IPS-18a (cell line): ENCODE results near the gene SORCS2.

Source experiments
- H3K27ac ChIP-seq: one replicate; pipeline ENCODE4 v1.5.1; 2013; ENCODE audit warnings: low read length
- H3K27me3 ChIP-seq: one replicate; pipeline ENCODE4 v1.6.1; 2013; ENCODE audit warnings: mild to moderate bottlenecking, low read length; ENCODE audit not compliant: control insufficient read depth, insufficient read depth
- H3K36me3 ChIP-seq: one replicate; pipeline ENCODE4 v1.6.1; 2013; ENCODE audit warnings: low read depth, low read length; ENCODE audit not compliant: control insufficient read depth
- H3K4me1 ChIP-seq: one replicate; pipeline ENCODE4 v1.6.1; 2013; ENCODE audit warnings: low read depth, low read length; ENCODE audit not compliant: control insufficient read depth
- H3K4me3 ChIP-seq: one replicate; pipeline ENCODE4 v1.5.1; 2013; ENCODE audit warnings: low read length
- H3K9ac ChIP-seq: one replicate; pipeline ENCODE4 v1.6.1; 2013; ENCODE audit warnings: mild to moderate bottlenecking, low read length, moderate library complexity
- H3K9me3 ChIP-seq: one replicate; pipeline ENCODE4 v1.6.1; 2013; ENCODE audit warnings: low read depth, low read length; ENCODE audit not compliant: control insufficient read depth

SORCS2 gene

DNA sequence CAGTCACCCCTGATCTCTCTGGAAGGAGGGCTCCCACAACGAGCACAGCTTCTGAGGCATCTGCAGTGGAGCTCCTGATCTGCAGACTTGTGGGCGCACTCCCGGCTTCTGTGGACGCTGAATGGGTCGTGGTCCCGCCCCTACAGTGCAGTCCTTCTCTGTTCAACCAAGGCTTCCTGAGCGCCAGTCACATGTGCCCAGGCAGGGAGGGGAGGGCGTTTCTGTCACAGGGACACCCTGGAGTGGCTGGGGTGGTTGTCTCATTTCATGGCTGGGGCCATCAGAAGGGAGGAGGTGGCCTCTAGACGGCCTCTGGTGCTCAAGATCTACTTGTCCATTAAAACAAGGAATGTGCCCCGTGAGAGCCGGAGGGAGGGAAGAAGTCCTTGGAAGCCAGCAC lies 309.5 kb downstream of the SORCS2 start:
- Histone ChIP-seq H3K4me3 (no peak overlapping the region), H3K9ac (no peak overlapping the region), H3K36me3 (no peaks in the 10 kb centered on the region), H3K27me3 (no peaks in the 10 kb centered on the region), H3K4me1 (no peaks in the 10 kb centered on the region), H3K27ac (no peak overlapping the region), H3K9me3 (no peaks in the 10 kb centered on the region)

DNA sequence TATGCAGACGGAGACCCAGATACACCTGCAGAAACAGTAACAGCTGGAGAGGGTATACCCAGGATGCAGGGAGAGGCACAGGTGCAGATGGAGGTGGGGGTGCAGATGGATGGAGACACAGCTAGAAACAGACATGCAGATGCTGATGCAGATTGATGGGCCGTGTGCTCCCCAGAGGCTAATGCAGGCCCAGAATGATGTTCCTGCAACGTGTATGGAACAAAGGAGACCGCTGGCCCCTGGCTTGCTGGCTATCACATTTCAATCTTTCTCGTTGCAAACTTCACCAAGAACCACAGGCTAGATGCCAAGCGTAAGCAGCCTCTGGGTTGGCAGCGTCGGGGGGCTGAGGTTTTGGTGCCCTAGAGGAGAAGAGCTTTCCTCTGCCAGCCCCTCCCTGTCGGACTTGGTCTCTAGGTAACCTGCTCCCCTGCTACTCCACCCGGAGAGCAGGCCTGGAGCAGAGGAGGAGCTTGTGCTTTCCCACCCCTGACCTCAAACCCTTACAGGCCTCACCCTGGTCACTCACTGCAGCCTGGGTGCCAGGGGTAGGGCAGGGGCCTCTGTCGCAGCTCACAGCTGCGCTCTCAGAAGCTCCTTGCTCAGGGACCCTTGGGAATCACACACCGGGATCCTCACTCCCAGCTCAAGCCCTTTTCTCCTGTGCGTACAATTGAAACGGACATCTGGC lies 311.4 kb downstream of the SORCS2 start:
- Histone ChIP-seq H3K27ac (no peak overlapping the region), H3K36me3 (no peaks in the 10 kb centered on the region), H3K4me3 (no peak overlapping the region), H3K27me3 (no peaks in the 10 kb centered on the region), H3K9me3 (no peaks in the 10 kb centered on the region), H3K9ac (no peak overlapping the region), H3K4me1 (no peaks in the 10 kb centered on the region)

DNA sequence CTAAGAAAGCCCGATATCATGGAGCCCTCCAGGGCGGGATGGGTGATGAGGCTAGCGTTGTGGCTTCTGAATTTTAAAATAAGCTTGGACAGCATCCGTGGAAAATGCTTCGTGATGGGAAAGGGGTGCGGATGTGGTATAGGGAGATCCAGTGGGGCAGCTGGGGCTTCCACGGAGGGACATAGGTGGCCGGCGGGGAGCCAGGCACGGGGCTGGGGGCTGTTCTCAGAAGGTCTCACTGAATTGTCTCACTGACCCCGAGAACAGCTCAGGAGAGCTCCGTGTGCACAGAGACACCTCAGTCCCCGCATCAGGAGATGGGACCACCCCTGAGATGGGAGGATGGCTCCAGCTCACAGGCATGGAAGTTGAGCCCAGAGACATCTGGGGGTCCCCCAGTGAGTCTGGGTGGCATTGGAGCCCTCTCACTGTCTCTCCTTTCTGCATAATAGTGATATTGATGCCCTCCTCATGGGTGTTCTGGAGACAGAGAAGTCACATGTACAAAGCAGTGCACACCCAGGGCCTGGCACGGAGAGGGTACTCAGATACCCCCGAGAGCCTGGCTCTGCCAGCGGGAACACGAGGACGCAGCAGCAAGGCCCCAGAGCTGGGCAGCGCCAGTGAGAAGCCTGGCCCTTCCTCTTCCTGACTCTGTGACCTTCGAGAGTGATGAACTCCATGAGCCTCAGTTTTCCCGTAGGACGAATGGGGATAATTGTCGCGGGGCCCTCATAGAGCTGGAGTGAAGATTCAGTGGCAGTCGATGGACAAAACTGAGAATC lies 313.0 kb downstream of the SORCS2 start:
- Histone ChIP-seq H3K9ac (no peak overlapping the region), H3K4me1 (no peaks in the 10 kb centered on the region)

DNA sequence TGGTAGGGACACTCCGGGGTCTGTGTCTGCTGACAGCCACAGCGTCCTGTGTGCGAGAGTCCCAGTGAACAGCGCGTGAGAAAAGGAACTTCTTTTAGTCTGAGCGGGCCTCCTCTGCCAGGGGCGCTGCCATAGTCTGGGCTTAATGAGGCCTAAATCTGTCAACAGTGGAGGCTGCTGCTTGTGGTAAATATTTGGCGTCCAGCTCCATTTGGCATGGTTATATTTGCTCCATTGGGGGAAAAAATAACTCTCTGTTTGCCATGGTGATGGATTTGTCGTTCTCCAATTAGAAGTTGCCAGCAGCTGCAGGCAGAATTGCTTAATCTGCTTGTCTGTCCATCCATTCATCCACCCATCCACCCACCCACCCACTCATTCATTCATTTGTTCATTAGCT lies 313.8 kb downstream of the SORCS2 start:
- Histone ChIP-seq H3K4me1 (no peaks in the 10 kb centered on the region), H3K27ac (no peak overlapping the region), H3K36me3 (no peaks in the 10 kb centered on the region), H3K4me3 (no peak overlapping the region), H3K9me3 (no peaks in the 10 kb centered on the region), H3K27me3 (no peaks in the 10 kb centered on the region), H3K9ac (no peak overlapping the region)

More for the DNA sequence above, 313.0 kb downstream of the SORCS2 start:
- Histone ChIP-seq H3K4me3 (no peak overlapping the region), H3K27me3 (no peaks in the 10 kb centered on the region), H3K9me3 (no peaks in the 10 kb centered on the region), H3K27ac (no peak overlapping the region), H3K36me3 (no peaks in the 10 kb centered on the region)

DNA sequence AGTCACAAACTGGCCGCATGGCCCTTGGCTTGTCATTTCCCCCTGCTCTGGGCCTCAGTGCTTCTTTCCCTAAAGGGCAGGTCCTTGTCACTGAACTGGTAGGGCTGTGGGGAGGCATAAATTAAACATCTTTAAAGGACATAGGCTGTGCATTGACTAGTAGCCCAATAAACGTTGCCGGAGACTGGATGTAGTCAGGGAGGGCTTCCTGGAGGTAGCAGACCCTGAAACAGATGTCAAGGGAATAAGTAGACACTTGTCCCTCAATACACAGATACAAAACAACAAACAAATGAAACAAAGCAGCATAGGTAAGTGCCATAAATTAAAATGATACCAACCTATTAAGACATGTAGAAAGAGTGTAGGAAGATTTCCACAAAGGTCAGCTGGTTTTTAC lies 314.2 kb downstream of the SORCS2 start:
- Histone ChIP-seq H3K9me3 (no peaks in the 10 kb centered on the region), H3K9ac (no peak overlapping the region), H3K4me3 (no peak overlapping the region), H3K27ac (no peak overlapping the region), H3K4me1 (no peaks in the 10 kb centered on the region), H3K27me3 (no peaks in the 10 kb centered on the region), H3K36me3 (no peaks in the 10 kb centered on the region)

DNA sequence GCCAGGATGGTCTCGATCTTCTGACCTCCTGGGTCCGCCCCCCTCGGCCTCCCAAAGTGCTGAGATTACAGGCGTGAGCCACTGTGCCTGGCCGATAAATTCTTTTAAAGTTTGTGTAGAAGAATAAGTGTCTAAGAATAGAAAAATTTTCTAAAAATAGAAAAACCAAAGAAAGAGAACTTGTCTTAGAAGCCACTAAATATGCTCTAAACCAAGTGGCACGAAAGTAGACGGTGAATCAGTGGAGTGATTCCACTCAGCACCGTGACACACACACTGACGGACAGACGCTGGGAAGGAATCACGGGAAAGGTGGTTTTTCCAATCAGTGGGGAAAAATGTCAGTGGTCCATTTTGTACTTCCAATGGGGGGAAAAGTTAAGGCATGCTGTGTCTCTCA lies 315.0 kb downstream of the SORCS2 start:
- H3K27me3 ChIP-seq, result no peaks in the 10 kb centered on the region
- no peak overlapping the region for H3K4me3 ChIP-seq
- H3K36me3 ChIP-seq, result no peaks in the 10 kb centered on the region
- H3K4me1 ChIP-seq, result no peaks in the 10 kb centered on the region
- no peak overlapping the region for H3K27ac ChIP-seq
- H3K9ac ChIP-seq, result no peak overlapping the region
- no peaks in the 10 kb centered on the region for H3K9me3 ChIP-seq

DNA sequence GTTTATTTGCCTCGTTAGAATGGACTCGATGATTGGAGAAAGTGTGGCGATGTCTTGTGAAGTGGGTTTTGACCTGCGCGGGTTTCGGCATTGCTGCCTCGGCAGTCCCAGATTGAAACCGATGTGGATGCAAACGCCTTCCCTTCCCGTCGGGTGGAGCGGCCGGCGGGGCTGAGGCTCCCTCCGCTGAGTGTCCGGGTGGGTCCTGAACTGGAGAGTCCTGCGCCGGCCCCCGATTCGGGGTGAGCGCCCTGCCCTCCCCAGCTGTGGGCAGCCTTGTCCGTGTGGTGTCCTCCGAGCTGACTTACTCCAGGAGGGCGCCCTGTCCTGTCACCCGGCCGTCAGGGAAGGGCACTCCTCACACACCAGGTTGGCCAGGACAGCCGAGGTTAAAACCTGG lies 317.7 kb downstream of the SORCS2 start:
- H3K27ac ChIP-seq, result no peak overlapping the region
- H3K4me3 ChIP-seq, result no peak overlapping the region
- H3K27me3 ChIP-seq, result no peaks in the 10 kb centered on the region
- no peak overlapping the region for H3K9ac ChIP-seq
- no peaks in the 10 kb centered on the region for H3K4me1 ChIP-seq
- H3K9me3 ChIP-seq, result no peaks in the 10 kb centered on the region
- H3K36me3 ChIP-seq, result no peaks in the 10 kb centered on the region

DNA sequence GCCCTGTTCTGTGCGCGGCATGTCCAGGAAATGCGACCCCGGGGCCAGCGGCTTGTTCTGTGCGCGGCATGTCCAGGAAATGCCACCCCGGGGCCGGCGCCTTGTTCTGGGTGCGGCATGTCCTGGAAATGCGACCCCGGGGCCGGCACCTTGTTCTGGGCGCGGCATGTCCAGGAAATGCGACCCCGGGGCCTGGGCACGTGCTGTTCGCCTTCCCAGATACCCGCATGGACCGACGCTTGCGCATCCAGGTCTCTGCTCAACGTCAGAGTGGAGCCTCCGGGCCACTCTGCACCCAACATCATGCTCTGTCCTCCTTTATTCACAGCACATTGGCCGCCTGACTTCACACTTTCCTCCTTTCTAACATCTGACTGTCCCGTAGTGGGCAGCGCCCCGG lies 318.2 kb downstream of the SORCS2 start:
- Histone ChIP-seq H3K4me1 (no peaks in the 10 kb centered on the region), H3K36me3 (no peaks in the 10 kb centered on the region), H3K4me3 (no peak overlapping the region), H3K27ac (no peak overlapping the region), H3K9me3 (no peaks in the 10 kb centered on the region), H3K27me3 (no peaks in the 10 kb centered on the region), H3K9ac (no peak overlapping the region)

DNA sequence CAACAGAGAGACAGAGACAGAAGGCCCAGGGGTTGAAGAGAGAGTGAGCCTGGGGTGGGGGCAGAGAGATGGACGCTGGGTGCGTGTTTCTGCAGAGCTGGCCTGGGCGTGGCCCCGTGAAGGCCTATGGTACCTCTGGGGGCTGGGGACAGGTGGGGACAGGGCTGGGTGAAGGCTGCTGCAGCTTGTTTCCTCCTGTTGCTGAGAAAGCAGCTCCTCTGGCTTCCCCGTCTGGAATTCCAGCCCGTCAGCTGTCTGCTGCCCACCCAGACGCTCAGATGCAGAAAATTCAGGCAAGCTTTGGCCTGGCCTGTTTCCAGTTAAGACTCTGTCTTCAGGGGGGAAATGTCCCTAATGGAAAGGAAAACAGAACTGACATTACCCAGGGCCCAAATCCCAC lies 319.2 kb downstream of the SORCS2 start:
- H3K27me3 ChIP-seq, result no peaks in the 10 kb centered on the region
- no peaks in the 10 kb centered on the region for H3K9me3 ChIP-seq
- H3K9ac ChIP-seq, result no peak overlapping the region
- no peak overlapping the region for H3K4me3 ChIP-seq
- H3K4me1 ChIP-seq, result no peaks in the 10 kb centered on the region
- no peaks in the 10 kb centered on the region for H3K36me3 ChIP-seq
- no peak overlapping the region for H3K27ac ChIP-seq

DNA sequence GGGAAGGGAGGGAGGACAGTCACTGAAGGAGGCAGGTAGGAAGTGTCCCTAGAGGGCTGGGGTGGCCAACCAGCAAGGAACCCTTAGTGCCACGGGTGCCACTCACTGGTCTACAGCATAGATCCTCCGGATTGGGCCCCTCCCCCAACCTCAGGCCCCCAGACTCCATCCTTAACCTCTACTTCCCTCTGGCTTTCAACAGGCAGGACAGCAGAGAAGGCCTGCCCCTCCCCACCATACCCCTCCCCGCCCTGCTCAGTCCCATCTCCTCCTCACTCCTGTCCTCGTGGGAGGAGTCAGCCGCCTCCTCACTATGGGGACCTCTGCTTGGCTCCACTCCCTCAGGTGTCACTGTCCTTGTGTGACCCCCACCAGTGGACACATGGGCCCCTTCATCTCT lies 320.1 kb downstream of the SORCS2 start:
- no peaks in the 10 kb centered on the region for H3K36me3 ChIP-seq
- no peak overlapping the region for H3K27ac ChIP-seq
- no peaks in the 10 kb centered on the region for H3K9me3 ChIP-seq
- H3K27me3 ChIP-seq, result no peaks in the 10 kb centered on the region
- H3K4me3 ChIP-seq, result no peak overlapping the region
- no peak overlapping the region for H3K9ac ChIP-seq
- H3K4me1 ChIP-seq, result no peaks in the 10 kb centered on the region

DNA sequence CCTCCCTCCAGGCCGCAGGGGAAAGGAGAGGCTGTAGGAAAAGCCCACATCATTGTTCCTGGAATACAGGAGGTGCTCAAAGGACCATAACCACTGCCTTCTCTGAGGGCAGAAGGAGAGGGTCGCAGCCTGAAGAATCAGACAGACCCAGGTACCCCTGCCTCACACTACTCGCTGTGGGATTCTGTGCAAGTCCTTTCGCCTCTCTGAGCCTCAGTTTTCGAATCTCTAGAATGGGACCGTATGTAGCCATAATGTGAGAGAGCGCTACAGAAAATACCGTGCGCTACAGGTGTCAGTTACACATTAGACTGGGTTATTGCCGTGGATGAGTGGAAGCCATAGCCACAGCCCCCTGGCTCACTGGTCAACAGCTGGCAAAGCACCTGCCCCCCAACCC lies 320.6 kb downstream of the SORCS2 start:
- Histone ChIP-seq H3K9me3 (no peaks in the 10 kb centered on the region), H3K4me3 (no peak overlapping the region), H3K36me3 (no peaks in the 10 kb centered on the region), H3K4me1 (no peaks in the 10 kb centered on the region), H3K9ac (no peak overlapping the region), H3K27ac (no peak overlapping the region), H3K27me3 (no peaks in the 10 kb centered on the region)

DNA sequence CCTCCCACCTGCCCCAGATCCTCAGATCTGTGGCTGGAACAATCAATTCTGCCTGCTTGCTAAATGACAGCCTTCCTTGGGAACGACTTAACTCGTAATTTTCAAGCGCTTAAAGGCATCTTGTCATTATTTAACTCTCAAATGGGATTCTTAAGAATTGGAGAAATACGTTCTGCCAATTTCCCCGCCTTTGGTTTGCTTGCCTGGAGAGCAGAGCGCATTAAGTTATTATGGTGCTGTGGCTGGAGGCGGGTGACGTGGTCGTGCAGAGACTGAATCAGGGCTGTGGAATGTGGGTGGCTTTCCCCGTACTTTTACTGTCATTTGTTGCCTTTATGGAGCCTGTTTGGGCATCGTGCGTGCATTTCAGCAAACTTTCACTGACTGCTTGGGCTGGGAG lies 321.3 kb downstream of the SORCS2 start:
- Histone ChIP-seq H3K4me3 (no peak overlapping the region), H3K9ac (no peak overlapping the region), H3K36me3 (no peaks in the 10 kb centered on the region), H3K9me3 (no peaks in the 10 kb centered on the region), H3K27me3 (no peaks in the 10 kb centered on the region), H3K4me1 (no peaks in the 10 kb centered on the region), H3K27ac (no peak overlapping the region)
